Activated naive CD4-positive, alpha-beta T cell treated with Interleukin-2 at 50 U/mL for 16 hours (primary cell): ENCODE results near the gene ACVR1.
"Not testable (repeated sequence)": the region's sequence is repeated elsewhere in the genome, so short reads cannot be mapped to it uniquely, and the experiment has no call there.

ENCODE experiments used
- DNase-seq: peaks from one replicate; pipeline ENCODE4 v3.0.0-alpha.2; 2020

The ACVR1 gene

GRCh38 chr2:157748371-157749142, 127.6 kb downstream of the ACVR1 start:
- DNase-seq: no peak

- no peak for DNase-seq
These were observed 128.3 kb downstream of the ACVR1 start for GRCh38 chr2:157747695-157748370.

- DNase-seq: no peak
These were observed 128.8 kb downstream of the ACVR1 start for GRCh38 chr2:157747280-157747679.

- no peak for DNase-seq
These were observed 129.7 kb downstream of the ACVR1 start for GRCh38 chr2:157746234-157746950.

GRCh38 chr2:157744571-157745076, 131.5 kb downstream of the ACVR1 start:
- no peak for DNase-seq

GRCh38 chr2:157743051-157743450, 133.1 kb downstream of the ACVR1 start:
- no peak for DNase-seq

GRCh38 chr2:157741819-157742484, 134.2 kb downstream of the ACVR1 start:
- DNase-seq: no peak

- DNase-seq: no peak
These were observed 138.5 kb downstream of the ACVR1 start for GRCh38 chr2:157737656-157738055.

GRCh38 chr2:157735532-157735931, 140.6 kb downstream of the ACVR1 start:
- DNase-seq: no peak

- DNase-seq: no peak
These were observed 142.9 kb downstream of the ACVR1 start for GRCh38 chr2:157733263-157733662.

- DNase-seq: no peak
These were observed 143.5 kb downstream of the ACVR1 start for GRCh38 chr2:157732596-157732995.

GRCh38 chr2:157727693-157728092, 148.4 kb downstream of the ACVR1 start:
- no peak for DNase-seq

- no peak for DNase-seq
These were observed 149.2 kb downstream of the ACVR1 start for GRCh38 chr2:157726946-157727345.

- DNase-seq: no peak
These were observed 150.3 kb downstream of the ACVR1 start for GRCh38 chr2:157725846-157726245.

GRCh38 chr2:157722580-157723234, 153.4 kb downstream of the ACVR1 start:
- DNase-seq: no peak

- no peak for DNase-seq
These were observed 155.6 kb downstream of the ACVR1 start for GRCh38 chr2:157720504-157720903.

- DNase-seq: not testable (repeated sequence)
These were observed 171.5 kb downstream of the ACVR1 start for GRCh38 chr2:157704653-157705052.

GRCh38 chr2:157704148-157704547, 172.0 kb downstream of the ACVR1 start:
- not testable (repeated sequence) for DNase-seq

GRCh38 chr2:157699806-157700205, 176.3 kb downstream of the ACVR1 start:
- DNase-seq: no peak

- DNase-seq: no peak
These were observed 177.1 kb downstream of the ACVR1 start for GRCh38 chr2:157699009-157699408.

GRCh38 chr2:157698430-157698829, 177.7 kb downstream of the ACVR1 start:
- no peak for DNase-seq

GRCh38 chr2:157696036-157696435, 180.1 kb downstream of the ACVR1 start:
- DNase-seq: no peak
